LNCaP clone FGC (cell line): Measurements from ENCODE around the gene ATG101.

Experiments used
- DNase-seq: peaks from one replicate; pipeline ENCODE4 v3.0.0-alpha.2; 2011; ENCODE audit warnings: low read depth
- H3K4me3 ChIP-seq: 2 replicates; pipeline ENCODE4 v1.5.1; 2011; ENCODE audit warnings: mild to moderate bottlenecking, low read depth, low read length, control low read depth
- TF ChIP-seq, protein P1 (sequence below): IDR thresholded peaks from 2 replicates; pipeline ENCODE4 v1.5.1; 2012; ENCODE audit warnings: mild to moderate bottlenecking; ENCODE audit not compliant: control insufficient read depth, insufficient read depth; ENCODE audit errors: extremely low read depth

ATG101 gene

GRCh38 chr12:52059582-52060497 lies 9.9 kb upstream of the ATG101 start:
- TF ChIP-seq, protein P1, sequence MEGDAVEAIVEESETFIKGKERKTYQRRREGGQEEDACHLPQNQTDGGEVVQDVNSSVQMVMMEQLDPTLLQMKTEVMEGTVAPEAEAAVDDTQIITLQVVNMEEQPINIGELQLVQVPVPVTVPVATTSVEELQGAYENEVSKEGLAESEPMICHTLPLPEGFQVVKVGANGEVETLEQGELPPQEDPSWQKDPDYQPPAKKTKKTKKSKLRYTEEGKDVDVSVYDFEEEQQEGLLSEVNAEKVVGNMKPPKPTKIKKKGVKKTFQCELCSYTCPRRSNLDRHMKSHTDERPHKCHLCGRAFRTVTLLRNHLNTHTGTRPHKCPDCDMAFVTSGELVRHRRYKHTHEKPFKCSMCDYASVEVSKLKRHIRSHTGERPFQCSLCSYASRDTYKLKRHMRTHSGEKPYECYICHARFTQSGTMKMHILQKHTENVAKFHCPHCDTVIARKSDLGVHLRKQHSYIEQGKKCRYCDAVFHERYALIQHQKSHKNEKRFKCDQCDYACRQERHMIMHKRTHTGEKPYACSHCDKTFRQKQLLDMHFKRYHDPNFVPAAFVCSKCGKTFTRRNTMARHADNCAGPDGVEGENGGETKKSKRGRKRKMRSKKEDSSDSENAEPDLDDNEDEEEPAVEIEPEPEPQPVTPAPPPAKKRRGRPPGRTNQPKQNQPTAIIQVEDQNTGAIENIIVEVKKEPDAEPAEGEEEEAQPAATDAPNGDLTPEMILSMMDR = no peak
- DNase-seq = no peak
- H3K4me3 ChIP-seq = no peak overlapping the region

GRCh38 chr12:52060498-52061177 lies 9.1 kb upstream of the ATG101 start:
- TF ChIP-seq, protein P1 = no peak
- DNase-seq = no peak
- no peak overlapping the region for H3K4me3 ChIP-seq

DNA sequence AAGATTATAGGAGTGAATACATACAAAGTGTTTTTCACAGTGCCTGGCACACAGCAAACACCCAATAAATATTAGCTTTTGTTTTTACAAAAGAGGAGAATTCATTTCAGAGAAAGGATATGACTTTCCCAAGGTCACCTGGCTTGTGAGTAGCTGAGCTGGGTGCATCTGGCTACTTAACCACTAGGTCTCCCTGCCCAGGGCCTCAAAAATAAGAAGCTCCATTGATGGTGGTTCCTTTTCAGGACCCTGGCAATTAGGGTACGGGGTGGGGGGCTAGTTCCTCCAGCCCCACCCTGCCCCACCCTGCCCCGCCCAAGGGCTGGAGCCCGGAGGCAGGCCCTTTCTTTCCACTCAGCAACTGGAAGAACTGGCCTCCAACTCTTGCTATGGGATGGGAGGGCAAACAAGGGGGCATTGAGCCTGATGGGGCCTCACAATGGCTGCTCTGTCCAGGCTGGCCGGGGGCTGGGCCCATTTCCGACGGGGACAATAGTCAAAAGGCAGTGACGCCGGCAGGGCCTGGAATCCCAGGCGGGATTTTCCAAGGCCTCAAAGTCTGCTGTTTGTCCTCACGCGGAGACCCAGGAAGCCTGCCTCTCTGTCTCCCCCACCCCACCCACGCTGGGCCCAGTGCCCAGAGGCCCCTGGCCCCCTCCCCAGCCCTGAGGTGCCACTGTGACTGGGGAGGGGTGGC lies 8.2 kb upstream of the ATG101 start:
- TF ChIP-seq, protein P1 = no peak
- no peak overlapping the region for H3K4me3 ChIP-seq
- DNase-seq = no peak

GRCh38 chr12:52062167-52063081 lies 7.4 kb upstream of the ATG101 start:
- no peak for DNase-seq
- no peak overlapping the region for H3K4me3 ChIP-seq
- TF ChIP-seq, protein P1 = no peak

- DNase-seq = no peak
- TF ChIP-seq, protein P1 = no peak
- no peak overlapping the region for H3K4me3 ChIP-seq
Measured at GRCh38 chr12:52063082-52063924, 6.5 kb upstream of the ATG101 start.
